ENCODE results near the gene ADAM12. TPM values are rescaled to one million over a fixed set of nuclear protein-coding genes. Genes with fewer than 3 reads are reported as not detected.
"Not testable (repeated sequence)": the region's sequence is repeated elsewhere in the genome, so short reads cannot be mapped to it uniquely, and the experiment has no call there.

The ADAM12 gene
- total and polyA plus RNA-seq, 10 of the 15 experiments (the other 5 are each of a cell fraction or from before 2014, with no cell fraction given) = under 0.01 to 0.62 (median 0.04) TPM; not detected in 5

DNA sequence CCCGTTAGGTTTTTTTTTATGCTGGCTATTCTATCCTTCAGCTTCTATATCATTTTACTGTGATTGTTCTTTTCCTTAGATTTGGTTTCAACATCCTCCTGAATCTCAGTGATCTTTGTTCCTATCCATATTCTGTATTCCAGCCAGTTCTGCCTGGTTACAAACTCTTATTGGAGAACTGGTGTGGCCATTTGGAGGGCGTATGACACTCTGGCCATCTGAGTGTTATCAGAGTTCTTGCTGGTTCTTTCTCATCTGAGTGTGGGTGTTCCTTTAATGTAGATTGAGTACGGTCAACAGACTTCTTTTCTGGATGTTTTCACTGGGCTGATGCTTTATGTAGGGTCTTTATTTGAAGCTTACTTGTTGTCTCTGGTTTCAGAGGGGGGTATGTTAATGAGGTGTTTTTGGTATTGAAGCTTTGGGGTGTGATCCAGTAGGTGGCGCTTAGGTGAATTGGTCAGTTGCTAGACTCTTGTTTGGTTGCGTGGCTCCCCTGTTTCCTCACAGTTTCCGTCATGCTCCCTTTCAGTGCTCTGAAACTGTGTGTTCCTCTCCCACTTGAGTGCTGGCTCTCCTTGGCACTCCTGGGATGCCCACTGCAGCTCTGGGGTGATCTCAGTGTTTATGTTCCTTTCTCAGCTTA lies 411.2 kb downstream of the ADAM12 start:
- no TSS peak for BruUV-seq (replicated peaks)
- in situ Hi-C loops (cut with MboI) (loop anchor here (5.0 kb wide), 1 partner anchor 1880 kb away; no protein-coding TSS in a partner anchor), intact Hi-C loops (cut with micrococcal nuclease; ENCODE audit: unreplicated experiment) (loop anchor here (10.0 kb wide), 1 partner anchor 112 kb away; no protein-coding TSS in a partner anchor)
- Histone ChIP-seq H3K27ac (ENCODE audit: control insufficient read depth, insufficient read depth) (no peak overlapping the region), H3K27me3 (replicated peaks in 1 of 2; ENCODE audit: control insufficient read depth in 2 of 2, insufficient read depth in 2 of 2, low read length in 1 of 2) (no peaks in the 10 kb centered on the region), H3K9me3 (replicated peaks; ENCODE audit: control insufficient read depth, insufficient read depth, low read length) (no peaks in the 10 kb centered on the region), H3K4me2 (ENCODE audit: control insufficient read depth, insufficient read depth) (no peak overlapping the region), H3K79me2 (ENCODE audit: control insufficient read depth, insufficient read depth, low read length) (no peaks in the 10 kb centered on the region), H3K36me3 (ENCODE audit: control insufficient read depth in 2 of 2, insufficient read depth in 2 of 2, low read length in 1 of 2) (no peaks in the 10 kb centered on the region), H4K20me1 (ENCODE audit: control insufficient read depth, insufficient read depth) (no peaks in the 10 kb centered on the region), H3K4me1 (ENCODE audit: control insufficient read depth, insufficient read depth, low read length) (no peaks in the 10 kb centered on the region), H3K9ac (ENCODE audit: control insufficient read depth, insufficient read depth, low read length) (no peak overlapping the region), H3K4me3 (no peak overlapping the region), H2AFZ (ENCODE audit: control insufficient read depth, low read depth, low read length) (no peak overlapping the region; the same call in 1 of the 2 replicates)
- ATAC-seq (0 out of 3 replicates have a peak, but pooled peaks have one; percentile 37), FAIRE-seq (no peak), DNase-seq (ENCODE audit: low read depth, low spot score) (no peak)
- TF ChIP-seq SMC3 (IDR thresholded peaks at IDR 0.05; ENCODE audit: borderline replicate concordance, low read length) (peak; percentile 17; the same call in 1 of the 2 replicates), RUNX3 (IDR thresholded peaks at IDR 0.05; ENCODE audit: low read length) (no peak)
- TF ChIP-seq, protein P1, sequence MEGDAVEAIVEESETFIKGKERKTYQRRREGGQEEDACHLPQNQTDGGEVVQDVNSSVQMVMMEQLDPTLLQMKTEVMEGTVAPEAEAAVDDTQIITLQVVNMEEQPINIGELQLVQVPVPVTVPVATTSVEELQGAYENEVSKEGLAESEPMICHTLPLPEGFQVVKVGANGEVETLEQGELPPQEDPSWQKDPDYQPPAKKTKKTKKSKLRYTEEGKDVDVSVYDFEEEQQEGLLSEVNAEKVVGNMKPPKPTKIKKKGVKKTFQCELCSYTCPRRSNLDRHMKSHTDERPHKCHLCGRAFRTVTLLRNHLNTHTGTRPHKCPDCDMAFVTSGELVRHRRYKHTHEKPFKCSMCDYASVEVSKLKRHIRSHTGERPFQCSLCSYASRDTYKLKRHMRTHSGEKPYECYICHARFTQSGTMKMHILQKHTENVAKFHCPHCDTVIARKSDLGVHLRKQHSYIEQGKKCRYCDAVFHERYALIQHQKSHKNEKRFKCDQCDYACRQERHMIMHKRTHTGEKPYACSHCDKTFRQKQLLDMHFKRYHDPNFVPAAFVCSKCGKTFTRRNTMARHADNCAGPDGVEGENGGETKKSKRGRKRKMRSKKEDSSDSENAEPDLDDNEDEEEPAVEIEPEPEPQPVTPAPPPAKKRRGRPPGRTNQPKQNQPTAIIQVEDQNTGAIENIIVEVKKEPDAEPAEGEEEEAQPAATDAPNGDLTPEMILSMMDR (IDR thresholded peaks at IDR 0.05 in 2 of 3, conservative IDR thresholded peaks at IDR 0.05 in 1 of 3; ENCODE audit: control insufficient read depth in 2 of 3, extremely low read depth in 1 of 3, insufficient read depth in 1 of 3, low read depth in 3 of 3, low read length in 3 of 3) = peak; percentile 35 to 49 (median 39); a peak in 5 of 6 replicates
- POLR2A ChIA-PET = no interaction called here
- SMC1A ChIA-PET (ENCODE audit: uncharacterized antibody, unreplicated experiment) = interaction anchor here (1.0 to 1.6 kb wide), 2 partner anchors 15 to 772 kb away, joined by 3 read pairs; no protein-coding TSS in a partner anchor
- RAD21 ChIA-PET (ENCODE audit: unreplicated experiment) = no interaction called here
- CTCF ChIA-PET = interaction anchor here (0.8 to 1.5 kb wide), 4 partner anchors 10 to 386 kb away, joined by 3 to 6 read pairs (median 4); no protein-coding TSS in a partner anchor
- 40% methylated on average over 6 of the region's 6 CpGs for WGBS (ENCODE audit: insufficient coverage, insufficient replicate concordance, low lambda C conversion rate, missing lambda C conversion rate)

DNA sequence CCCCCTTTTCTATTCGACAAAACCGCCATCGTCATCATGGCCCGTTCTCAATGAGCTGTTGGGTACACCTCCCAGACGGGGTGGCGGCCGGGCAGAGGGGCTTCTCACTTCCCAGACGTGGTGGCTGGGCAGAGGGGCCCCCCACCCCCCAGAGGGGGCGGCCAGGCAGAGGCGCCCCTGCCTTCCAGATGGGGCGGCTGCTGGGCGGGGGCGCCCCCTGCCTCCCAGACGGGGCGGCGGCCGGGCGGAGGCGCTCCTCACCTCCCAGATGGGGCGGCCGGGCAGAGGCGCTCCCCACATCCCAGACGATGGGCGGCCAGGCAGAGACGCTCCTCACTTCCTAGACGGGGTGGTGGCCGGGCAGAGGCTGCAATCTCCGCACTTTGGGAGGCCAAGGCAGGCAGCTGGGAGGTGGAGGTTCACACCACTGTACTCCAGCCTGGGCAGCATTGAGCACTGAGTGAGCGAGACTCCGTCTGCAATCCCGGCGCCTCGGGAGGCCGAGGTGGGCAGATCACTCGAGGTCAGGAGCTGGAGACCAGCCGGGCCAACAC lies 418.1 kb downstream of the ADAM12 start:
- H3K9me3 ChIP-seq (replicated peaks; ENCODE audit: control insufficient read depth, insufficient read depth, low read length); H3K4me3 ChIP-seq; H3K4me1 ChIP-seq (ENCODE audit: control insufficient read depth, insufficient read depth, low read length); BruUV-seq (replicated peaks); H2AFZ ChIP-seq (ENCODE audit: control insufficient read depth, low read depth, low read length); H3K27me3 ChIP-seq (replicated peaks in 1 of 2; ENCODE audit: control insufficient read depth in 2 of 2, insufficient read depth in 2 of 2, low read length in 1 of 2); ATAC-seq; DNase-seq (ENCODE audit: low read depth, low spot score); RAD21 ChIA-PET (ENCODE audit: unreplicated experiment); H3K79me2 ChIP-seq (ENCODE audit: control insufficient read depth, insufficient read depth, low read length); CTCF ChIA-PET; H3K4me2 ChIP-seq (ENCODE audit: control insufficient read depth, insufficient read depth); in situ Hi-C loops (cut with MboI); H3K9ac ChIP-seq (ENCODE audit: control insufficient read depth, insufficient read depth, low read length); H4K20me1 ChIP-seq (ENCODE audit: control insufficient read depth, insufficient read depth); H3K27ac ChIP-seq (ENCODE audit: control insufficient read depth, insufficient read depth); H3K36me3 ChIP-seq (ENCODE audit: control insufficient read depth in 2 of 2, insufficient read depth in 2 of 2, low read length in 1 of 2); POLR2A ChIA-PET; FAIRE-seq: not testable (repeated sequence)
- intact Hi-C loops (cut with micrococcal nuclease; ENCODE audit: unreplicated experiment) = loop anchor here (10.0 kb wide), 1 partner anchor 105 kb away; no protein-coding TSS in a partner anchor
- 62% methylated on average over 29 of the region's 36 CpGs for WGBS (ENCODE audit: insufficient coverage, insufficient replicate concordance, low lambda C conversion rate, missing lambda C conversion rate)
- SMC1A ChIA-PET (ENCODE audit: uncharacterized antibody, unreplicated experiment) = interaction anchor here (0.6 kb wide), 1 partner anchor 187 kb away, joined by 3 read pairs; no protein-coding TSS in a partner anchor

All from GM12878 (cell line).